HEK293T (cell line): Measurements from ENCODE around the gene ADGRG1.

Source experiments
- CTCF ChIA-PET: fragments of 350-600 bp; formaldehyde crosslinking; extraction: SDS; loops from one replicate; lab custom pipeline; 2021; ENCODE audit warnings: antibody characterized with exemption, inconsistent platforms; lab: Yijun Ruan, JAX
- POLR2A ChIA-PET: fragments of 350-600 bp; formaldehyde crosslinking; extraction: SDS; loops from one replicate; lab custom pipeline; 2020; ENCODE audit warnings: antibody characterized with exemption, inconsistent platforms; lab: Yijun Ruan, JAX
- DNase-seq: peaks from one replicate; pipeline ENCODE4 v3.0.0; 2012; ENCODE audit warnings: mixed read lengths; ENCODE audit errors: extremely low spot score
- ARNT ChIP-seq: fragments of 450-650 bp; IDR thresholded peaks from 2 replicates; pipeline ENCODE4 v1.6.1; 2017; ENCODE audit warnings: mild to moderate bottlenecking
- BHLHE40 ChIP-seq: fragments of 450-650 bp; IDR thresholded peaks from 2 replicates; pipeline ENCODE4 v1.6.1; 2016; ENCODE audit warnings: mild to moderate bottlenecking, moderate library complexity, borderline replicate concordance
- CTBP1 ChIP-seq: fragments of 450-650 bp; IDR thresholded peaks from 2 replicates; pipeline ENCODE4 v1.6.1; 2016; ENCODE audit warnings: borderline replicate concordance
- ELF4 ChIP-seq: fragments of 450-650 bp; IDR thresholded peaks from 2 replicates; pipeline ENCODE4 v1.6.1; 2017; ENCODE audit warnings: antibody characterized with exemption
- FOXA1 ChIP-seq: fragments of 450-650 bp; IDR thresholded peaks from 2 replicates; pipeline ENCODE4 v1.6.1; 2016; ENCODE audit warnings: mild to moderate bottlenecking
- FOXK2 ChIP-seq: fragments of 450-650 bp; IDR thresholded peaks from 2 replicates; pipeline ENCODE4 v1.6.1; 2016; ENCODE audit warnings: mild to moderate bottlenecking
- FOXM1 ChIP-seq: fragments of 450-650 bp; IDR thresholded peaks from 2 replicates; pipeline ENCODE4 v1.6.1; 2017; ENCODE audit warnings: mild to moderate bottlenecking, borderline replicate concordance
- HDGF ChIP-seq: fragments of 450-650 bp; IDR thresholded peaks from 2 replicates; pipeline ENCODE4 v1.6.1; 2017; ENCODE audit warnings: antibody characterized with exemption, borderline replicate concordance
- L3MBTL2 ChIP-seq: fragments of 450-650 bp; conservative IDR thresholded peaks from 2 replicates; pipeline ENCODE4 v1.6.1; 2016; ENCODE audit warnings: mild to moderate bottlenecking
- LEF1 ChIP-seq: fragments of 450-650 bp; IDR thresholded peaks from 2 replicates; pipeline ENCODE4 v1.6.1; 2017; ENCODE audit warnings: mild to moderate bottlenecking, borderline replicate concordance
- NFRKB ChIP-seq: fragments of 450-650 bp; IDR thresholded peaks from 2 replicates; pipeline ENCODE4 v1.6.1; 2016; ENCODE audit warnings: mild to moderate bottlenecking, moderate library complexity
- SP1 ChIP-seq: fragments of 450-650 bp; IDR thresholded peaks from 2 replicates; pipeline ENCODE4 v1.6.1; 2017
- SUZ12 ChIP-seq: fragments of 450-650 bp; IDR thresholded peaks from 2 replicates; pipeline ENCODE4 v1.6.1; 2016; ENCODE audit warnings: mild to moderate bottlenecking
- TARDBP ChIP-seq: fragments of 450-650 bp; IDR thresholded peaks from 2 replicates; pipeline ENCODE4 v1.6.1; 2016
- ZNF384 ChIP-seq: fragments of 450-650 bp; IDR thresholded peaks from 2 replicates; pipeline ENCODE4 v1.6.1; 2016
- TF ChIP-seq, protein P1 (sequence below): fragments of 450-650 bp; IDR thresholded peaks from 2 replicates; pipeline ENCODE4 v1.6.1; 2016

The ADGRG1 gene

DNA sequence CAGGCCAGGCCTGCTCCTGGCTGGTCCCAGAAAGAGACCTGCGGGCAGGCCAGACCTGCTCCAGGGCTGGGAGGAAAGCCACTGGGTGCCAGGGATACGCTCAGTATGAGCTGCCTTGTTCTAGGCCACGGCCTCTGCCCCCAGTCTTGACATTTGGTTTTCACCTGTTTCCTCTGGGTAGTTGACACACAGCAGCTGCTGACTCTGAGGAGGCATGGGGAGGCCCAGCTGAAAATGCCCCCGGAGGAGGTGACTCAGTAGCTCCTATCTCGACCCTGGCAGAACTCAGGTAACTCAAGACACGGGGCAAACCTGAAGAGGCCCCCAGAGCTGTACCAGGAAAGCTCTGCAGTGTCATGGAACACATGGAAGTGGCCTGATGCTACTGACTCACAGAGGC is 13.9 kb upstream of the ADGRG1 start:
- TF ChIP-seq, protein P1, sequence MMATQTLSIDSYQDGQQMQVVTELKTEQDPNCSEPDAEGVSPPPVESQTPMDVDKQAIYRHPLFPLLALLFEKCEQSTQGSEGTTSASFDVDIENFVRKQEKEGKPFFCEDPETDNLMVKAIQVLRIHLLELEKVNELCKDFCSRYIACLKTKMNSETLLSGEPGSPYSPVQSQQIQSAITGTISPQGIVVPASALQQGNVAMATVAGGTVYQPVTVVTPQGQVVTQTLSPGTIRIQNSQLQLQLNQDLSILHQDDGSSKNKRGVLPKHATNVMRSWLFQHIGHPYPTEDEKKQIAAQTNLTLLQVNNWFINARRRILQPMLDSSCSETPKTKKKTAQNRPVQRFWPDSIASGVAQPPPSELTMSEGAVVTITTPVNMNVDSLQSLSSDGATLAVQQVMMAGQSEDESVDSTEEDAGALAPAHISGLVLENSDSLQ, result no peak
- TF ChIP-seq TARDBP, result no peak
- no peak for TF ChIP-seq FOXK2
- TF ChIP-seq SUZ12, result no peak
- DNase-seq, result no peak
- ChIA-PET CTCF (no interaction called here), POLR2A (no interaction called here)

DNA sequence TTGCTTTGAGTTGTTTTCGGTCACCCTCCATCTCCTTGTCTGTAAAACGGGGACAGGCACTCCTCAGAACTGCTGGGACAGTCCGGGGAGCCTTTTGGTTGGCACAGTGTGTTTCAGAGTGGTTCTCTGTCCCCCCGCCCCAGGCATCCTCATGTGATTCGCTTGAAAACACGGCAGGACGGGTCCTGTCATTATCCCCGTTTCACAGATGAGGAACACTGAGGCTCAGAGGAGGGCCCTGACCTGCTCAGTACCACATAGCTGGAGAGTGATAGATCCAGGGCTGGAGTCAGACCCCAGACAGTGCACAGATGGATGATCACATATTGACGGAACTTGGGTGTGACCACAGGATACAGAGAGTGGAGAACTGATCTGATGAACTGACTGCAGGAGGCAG is 13.5 kb upstream of the ADGRG1 start:
- DNase-seq, result no peak
- POLR2A ChIA-PET, result no interaction called here
- TF ChIP-seq FOXA1, result no peak
- TF ChIP-seq, protein P1, result no peak
- CTCF ChIA-PET, result no interaction called here

DNA sequence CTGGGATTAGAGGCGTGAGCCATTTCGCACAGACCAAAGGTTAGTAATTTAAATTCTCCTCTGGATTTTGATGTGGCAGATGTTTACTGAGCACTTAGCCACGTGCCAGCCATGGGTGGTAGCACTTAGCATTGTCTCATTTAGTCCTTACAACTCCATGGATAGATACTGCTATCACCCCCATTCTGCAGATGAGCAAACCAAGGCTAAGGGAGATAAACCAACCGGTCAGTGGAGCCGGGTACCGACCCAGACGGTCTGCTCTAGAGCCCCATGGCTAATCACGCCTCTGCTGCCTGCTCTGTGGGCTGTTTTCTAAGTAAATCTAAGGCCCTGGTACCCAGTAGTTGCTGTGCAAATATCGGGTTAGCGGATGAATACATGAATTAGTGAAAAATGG is 12.6 kb upstream of the ADGRG1 start:
- no peak for DNase-seq
- CTCF ChIA-PET, result no interaction called here
- POLR2A ChIA-PET, result no interaction called here
- no peak for TF ChIP-seq CTBP1
- no peak for TF ChIP-seq FOXK2

DNA sequence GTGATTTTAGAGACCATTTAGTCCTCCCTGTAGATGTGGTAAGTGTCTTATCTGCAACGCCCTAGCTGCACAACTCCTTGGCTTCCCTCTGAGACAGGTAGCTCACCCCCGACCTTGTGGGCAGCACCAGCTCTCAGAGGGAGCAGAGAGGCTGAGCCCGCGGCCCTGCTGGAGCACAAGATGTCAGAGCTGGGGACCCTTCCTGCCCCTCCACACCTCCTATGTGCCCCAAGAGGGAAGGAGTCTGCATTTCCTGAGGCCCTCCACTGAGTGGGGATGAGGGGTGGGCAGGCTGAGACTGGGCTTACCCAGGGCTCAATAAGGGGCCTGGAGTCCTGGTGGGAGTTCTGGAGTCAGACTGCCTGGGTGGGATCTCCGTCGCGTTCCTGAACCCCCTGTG is 12.2 kb upstream of the ADGRG1 start:
- POLR2A ChIA-PET, result no interaction called here
- TF ChIP-seq SP1, result no peak
- TF ChIP-seq FOXK2, result no peak
- TF ChIP-seq L3MBTL2, result no peak
- TF ChIP-seq CTBP1, result no peak
- no peak for TF ChIP-seq HDGF
- TF ChIP-seq ARNT, result no peak
- TF ChIP-seq BHLHE40, result no peak
- TF ChIP-seq ELF4, result no peak
- no peak for TF ChIP-seq TARDBP
- TF ChIP-seq, protein P1, result no peak
- TF ChIP-seq FOXA1, result no peak
- TF ChIP-seq NFRKB, result no peak
- TF ChIP-seq FOXM1, result no peak
- TF ChIP-seq SUZ12, result no peak
- no peak for TF ChIP-seq ZNF384
- no peak for TF ChIP-seq LEF1
- CTCF ChIA-PET, result no interaction called here
- no peak for DNase-seq

DNA sequence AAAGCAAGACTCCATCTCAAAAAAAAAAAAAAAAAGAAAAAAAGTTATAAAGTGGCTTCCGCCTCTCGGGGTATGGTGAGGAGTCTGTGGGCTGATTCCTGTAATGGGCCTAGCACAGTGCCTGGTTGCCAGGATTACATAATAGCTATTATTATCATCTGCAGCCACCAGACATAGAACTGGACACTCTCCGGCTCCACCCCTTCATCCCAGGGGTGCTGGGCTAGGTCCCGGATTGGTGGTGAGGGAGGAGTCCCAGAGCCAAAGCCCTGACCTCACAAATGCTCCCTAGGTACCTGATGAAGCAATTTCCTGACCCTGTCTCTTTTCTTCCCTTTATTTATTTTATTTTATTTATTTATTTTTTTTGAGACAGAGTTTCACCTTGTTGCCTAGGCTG is 11.6 kb upstream of the ADGRG1 start:
- TF ChIP-seq, protein P1, result no peak
- TF ChIP-seq TARDBP (no peak), LEF1 (no peak), SUZ12 (no peak), ELF4 (no peak), CTBP1 (no peak), FOXK2 (no peak), HDGF (no peak), SP1 (no peak)
- POLR2A ChIA-PET, result no interaction called here
- CTCF ChIA-PET, result no interaction called here
- DNase-seq, result no peak

DNA sequence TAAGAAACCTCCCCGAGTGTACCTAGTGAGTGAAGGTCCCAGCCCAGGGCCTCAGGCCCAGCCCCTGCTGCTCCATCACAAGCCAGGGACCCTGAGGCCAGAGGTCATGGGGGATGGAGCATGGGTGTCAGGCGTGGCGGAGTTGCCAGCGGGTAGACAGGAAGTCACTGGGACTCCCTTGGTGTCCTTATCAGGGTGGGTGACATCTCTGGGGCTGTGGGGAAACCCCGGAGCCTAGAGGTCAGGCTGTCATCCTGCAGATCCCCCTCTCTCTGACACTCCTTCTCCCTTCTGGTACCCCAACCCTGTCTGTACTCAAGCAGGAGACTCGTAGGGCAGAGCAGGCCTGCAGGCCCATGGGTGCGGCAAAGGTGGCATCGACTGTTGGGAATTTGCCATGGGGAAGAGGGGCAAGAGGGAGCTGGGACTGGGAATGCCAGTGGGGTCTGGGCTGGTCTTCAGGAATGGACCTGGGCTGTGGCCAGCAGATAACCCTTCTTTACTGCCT is 10.8 kb upstream of the ADGRG1 start:
- CTCF ChIA-PET, result no interaction called here
- POLR2A ChIA-PET, result interaction anchor here (0.7 kb wide), 1 partner anchor 512 kb away, joined by 3 read pairs; the partner anchor contains the start of gene CFAP20
- TF ChIP-seq LEF1 (no peak), ELF4 (no peak), CTBP1 (no peak), BHLHE40 (no peak), ARNT (no peak), FOXM1 (no peak), FOXA1 (no peak), HDGF (no peak), ZNF384 (no peak), SUZ12 (no peak), SP1 (no peak)
- no peak for DNase-seq
